Neutrophil (primary cell): ENCODE measurements around the gene ENPP4.

ENCODE experiments used
- H3K27ac ChIP-seq: fragments of 200-600 bp; sonication (generic); 2 replicates; pipeline ENCODE4 v1.5.1; 2016; ENCODE audit warnings: mild to moderate bottlenecking, moderate library complexity
- H3K27me3 ChIP-seq: fragments of 200-600 bp; sonication (generic); 2 replicates; pipeline ENCODE4 v1.6.0; 2016; ENCODE audit warnings: mild to moderate bottlenecking
- H3K36me3 ChIP-seq: fragments of 200-600 bp; sonication (generic); 2 replicates; pipeline ENCODE4 v1.5.1; 2017
- H3K4me1 ChIP-seq, 2 experiments: fragments of 200-600 bp in 1 of 2; sonication (generic) in 1 of 2; 1 replicate in 1 of 2; 2 replicates in 1 of 2; pipeline versions ENCODE4 v1.5.1 to v1.6.1; 2013 to 2016; ENCODE audit warnings: low read depth in 1 of 2, low read length in 1 of 2, mild to moderate bottlenecking in 1 of 2, moderate library complexity in 1 of 2; ENCODE audit not compliant: control insufficient read depth in 1 of 2, insufficient read depth in 1 of 2
- H3K4me3 ChIP-seq, 2 experiments: fragments of 200-600 bp in 1 of 2; sonication (generic) in 1 of 2; 1 replicate in 1 of 2; 2 replicates in 1 of 2; pipeline ENCODE4 v1.5.1; 2013 to 2016; ENCODE audit warnings: low read depth in 1 of 2, low read length in 1 of 2, mild to moderate bottlenecking in 1 of 2, moderate library complexity in 1 of 2
- H3K9me3 ChIP-seq: fragments of 200-600 bp; sonication (generic); 2 replicates; pipeline ENCODE4 v1.5.1; 2016
- TF ChIP-seq, protein P1 (sequence below): fragments of 200-600 bp; sonication (generic); IDR thresholded peaks from 2 replicates; pipeline ENCODE4 v1.5.1; 2016; ENCODE audit warnings: antibody characterized with exemption

The ENPP4 gene

GRCh38 chr6:46174904-46175303 lies 45.1 kb downstream of the ENPP4 start:
- no peak overlapping the region for H3K27ac ChIP-seq
- TF ChIP-seq, protein P1, sequence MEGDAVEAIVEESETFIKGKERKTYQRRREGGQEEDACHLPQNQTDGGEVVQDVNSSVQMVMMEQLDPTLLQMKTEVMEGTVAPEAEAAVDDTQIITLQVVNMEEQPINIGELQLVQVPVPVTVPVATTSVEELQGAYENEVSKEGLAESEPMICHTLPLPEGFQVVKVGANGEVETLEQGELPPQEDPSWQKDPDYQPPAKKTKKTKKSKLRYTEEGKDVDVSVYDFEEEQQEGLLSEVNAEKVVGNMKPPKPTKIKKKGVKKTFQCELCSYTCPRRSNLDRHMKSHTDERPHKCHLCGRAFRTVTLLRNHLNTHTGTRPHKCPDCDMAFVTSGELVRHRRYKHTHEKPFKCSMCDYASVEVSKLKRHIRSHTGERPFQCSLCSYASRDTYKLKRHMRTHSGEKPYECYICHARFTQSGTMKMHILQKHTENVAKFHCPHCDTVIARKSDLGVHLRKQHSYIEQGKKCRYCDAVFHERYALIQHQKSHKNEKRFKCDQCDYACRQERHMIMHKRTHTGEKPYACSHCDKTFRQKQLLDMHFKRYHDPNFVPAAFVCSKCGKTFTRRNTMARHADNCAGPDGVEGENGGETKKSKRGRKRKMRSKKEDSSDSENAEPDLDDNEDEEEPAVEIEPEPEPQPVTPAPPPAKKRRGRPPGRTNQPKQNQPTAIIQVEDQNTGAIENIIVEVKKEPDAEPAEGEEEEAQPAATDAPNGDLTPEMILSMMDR, result no peak
- H3K9me3 ChIP-seq, result no peaks in the 10 kb centered on the region
- no peak overlapping the region for H3K4me3 ChIP-seq
- peaks cover 40% of the 10 kb centered on the region for H3K27me3 ChIP-seq
- H3K36me3 ChIP-seq, result no peaks in the 10 kb centered on the region
- peaks cover 4 to 10% of the 10 kb centered on the region in 2 experiments for H3K4me1 ChIP-seq

GRCh38 chr6:46175446-46175845 lies 45.7 kb downstream of the ENPP4 start:
- Histone ChIP-seq H3K36me3 (no peaks in the 10 kb centered on the region), H3K4me1 (peaks cover 4 to 8% of the 10 kb centered on the region in 2 experiments), H3K9me3 (no peaks in the 10 kb centered on the region), H3K27me3 (peaks cover 35% of the 10 kb centered on the region), H3K27ac (no peak overlapping the region), H3K4me3 (no peak overlapping the region)
- TF ChIP-seq, protein P1, result no peak

- H3K36me3 ChIP-seq, result no peaks in the 10 kb centered on the region
- H3K9me3 ChIP-seq, result no peaks in the 10 kb centered on the region
- peaks cover 29% of the 10 kb centered on the region for H3K27me3 ChIP-seq
- H3K4me1 ChIP-seq, result peaks cover 0 to 3% of the 10 kb centered on the region in 2 experiments
- TF ChIP-seq, protein P1, result no peak
- H3K4me3 ChIP-seq, result no peak overlapping the region
- no peak overlapping the region for H3K27ac ChIP-seq
Measured at GRCh38 chr6:46175976-46176375, 46.2 kb downstream of the ENPP4 start.

GRCh38 chr6:46184114-46184513 lies 54.3 kb downstream of the ENPP4 start:
- Histone ChIP-seq H3K4me3 (no peak overlapping the region), H3K27me3 (peaks cover 51% of the 10 kb centered on the region), H3K36me3 (no peaks in the 10 kb centered on the region), H3K27ac (no peak overlapping the region), H3K4me1 (no peaks in the 10 kb centered on the region), H3K9me3 (no peaks in the 10 kb centered on the region)
- TF ChIP-seq, protein P1, result no peak

- TF ChIP-seq, protein P1, result no peak
- Histone ChIP-seq H3K9me3 (no peaks in the 10 kb centered on the region), H3K4me1 (no peaks in the 10 kb centered on the region)
Measured at GRCh38 chr6:46186583-46186982, 56.8 kb downstream of the ENPP4 start.

DNA sequence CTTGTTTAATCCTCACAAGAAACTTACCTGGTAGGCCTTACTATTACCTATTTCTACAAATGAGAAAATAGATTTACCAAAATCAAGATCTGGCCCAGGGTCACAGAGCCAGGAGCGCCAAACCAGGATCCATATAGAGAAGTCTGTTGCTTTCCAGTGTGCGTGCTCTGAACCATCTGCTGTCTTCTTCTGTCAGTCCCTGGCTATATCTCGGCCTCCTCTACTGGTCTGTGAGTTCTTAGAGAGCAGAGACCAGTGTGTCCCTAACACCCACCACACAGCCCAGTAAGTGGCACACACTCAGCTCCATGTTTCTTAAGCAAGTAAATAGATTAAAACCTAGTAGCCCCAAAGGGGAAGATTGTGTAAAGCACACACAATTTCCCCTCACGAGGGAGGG lies 59.9 kb downstream of the ENPP4 start:
- H3K36me3 ChIP-seq, result no peaks in the 10 kb centered on the region
- peaks cover 29% of the 10 kb centered on the region for H3K27me3 ChIP-seq
- H3K9me3 ChIP-seq, result no peaks in the 10 kb centered on the region
- no peak overlapping the region for H3K4me3 ChIP-seq
- no peaks in the 10 kb centered on the region for H3K4me1 ChIP-seq
- TF ChIP-seq, protein P1, result no peak
- no peak overlapping the region for H3K27ac ChIP-seq

More at GRCh38 chr6:46186583-46186982, 56.8 kb downstream of the ENPP4 start:
- Histone ChIP-seq H3K27me3 (peaks cover 51% of the 10 kb centered on the region), H3K27ac (no peak overlapping the region), H3K36me3 (no peaks in the 10 kb centered on the region), H3K4me3 (no peak overlapping the region)
